Central memory CD4-positive, alpha-beta T cell (primary cell): Measurements from ENCODE around the gene SLC9A7.
A peak's percentile ranks its signal among the peaks of the same experiment; 100 is the strongest.
"Not testable (repeated sequence)": the region's sequence is repeated elsewhere in the genome, so short reads cannot be mapped to it uniquely, and the experiment has no call there.

Source experiments
- DNase-seq: peaks from one replicate; pipeline ENCODE4 v3.0.0; 2022
- total RNA-seq, 3 experiments: gene quantifications; one replicate each; lab custom pipeline; 2026; lab: John Stamatoyannopoulos, UW

SLC9A7 gene
- 11.2 to 52.3 (median 16.2) reads per million in 3 experiments for total RNA-seq

DNA sequence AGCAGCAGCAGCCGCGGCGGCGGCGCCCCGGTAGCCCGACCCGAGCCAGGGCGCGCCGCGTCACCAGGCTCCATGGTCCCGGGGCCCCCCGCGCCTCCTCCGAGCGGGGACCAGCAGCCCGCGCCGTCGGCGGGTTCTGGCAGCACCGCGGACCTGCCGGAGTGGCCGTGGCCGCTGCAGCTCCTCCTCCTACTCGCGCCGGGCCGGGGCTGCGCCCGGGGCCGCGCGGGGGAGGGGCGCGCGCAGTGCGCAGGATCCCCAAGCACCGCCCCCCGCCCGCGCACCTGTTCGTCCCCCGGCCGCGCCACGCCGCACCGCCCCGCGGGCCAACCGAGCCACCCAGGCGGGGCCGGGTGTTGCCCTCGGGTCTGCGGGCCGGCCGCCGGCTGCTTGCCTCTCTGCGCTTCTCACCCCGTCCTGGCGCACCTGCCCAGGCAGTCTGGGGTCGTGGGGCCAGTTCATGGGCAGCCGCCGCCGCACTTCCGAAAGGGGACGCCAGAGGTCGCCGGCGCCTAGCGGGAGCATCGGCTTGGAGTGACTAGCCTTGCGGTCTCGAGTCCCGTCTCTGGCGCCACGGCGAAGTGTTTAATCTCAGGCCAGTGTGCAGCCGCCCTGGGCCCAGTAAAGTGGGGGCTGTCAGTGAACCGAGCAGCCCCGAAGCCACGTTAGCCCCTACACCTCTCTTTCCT is at the start of gene SLC9A7:
Gene SLC9A7 (minus strand): TSS at position 163 of the 689 bp plus-strand sequence. CDS start 89 bp downstream, at position 74.
- DNase-seq, result peak; percentile 67

DNA sequence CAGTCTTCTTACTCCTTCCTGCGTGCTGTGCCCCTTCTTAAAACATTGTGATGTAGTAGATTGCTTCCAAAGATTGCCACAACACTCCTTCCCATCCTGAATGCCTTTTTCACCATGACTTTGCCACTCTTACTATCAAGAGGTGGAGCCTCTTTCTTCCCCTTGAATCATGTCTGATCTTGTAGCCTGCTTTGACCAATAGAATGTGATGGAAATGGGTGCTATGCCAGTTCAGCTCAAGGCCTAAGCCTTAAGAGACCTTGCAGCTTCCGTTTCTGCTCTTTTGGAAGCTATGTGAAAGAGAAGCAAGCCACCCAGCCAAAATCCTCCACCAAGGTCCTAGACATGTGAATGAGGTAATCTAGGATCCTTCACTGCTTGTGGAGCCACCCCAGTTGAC is 46.4 kb upstream of the SLC9A7 start:
- DNase-seq, result no peak

DNA sequence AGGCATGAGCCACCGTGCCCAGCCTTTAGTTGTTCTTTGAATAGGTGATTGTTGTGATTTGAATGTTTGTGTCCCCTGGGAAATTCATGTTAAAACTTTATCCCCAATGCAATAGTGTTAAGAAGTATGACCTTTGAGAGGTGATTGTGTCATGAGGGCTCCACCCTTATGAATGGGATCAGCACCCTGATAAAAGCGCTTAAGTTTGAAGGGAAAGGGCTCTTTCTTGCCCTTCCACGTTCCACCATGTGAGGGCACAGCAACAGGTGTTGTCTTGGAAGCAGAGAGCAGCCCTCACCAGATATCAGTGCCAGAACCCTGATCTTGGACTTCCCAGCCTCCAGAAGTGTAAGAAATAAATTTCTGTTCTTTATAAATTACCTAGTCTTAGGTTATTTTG is 44.2 kb upstream of the SLC9A7 start:
- no peak for DNase-seq

DNA sequence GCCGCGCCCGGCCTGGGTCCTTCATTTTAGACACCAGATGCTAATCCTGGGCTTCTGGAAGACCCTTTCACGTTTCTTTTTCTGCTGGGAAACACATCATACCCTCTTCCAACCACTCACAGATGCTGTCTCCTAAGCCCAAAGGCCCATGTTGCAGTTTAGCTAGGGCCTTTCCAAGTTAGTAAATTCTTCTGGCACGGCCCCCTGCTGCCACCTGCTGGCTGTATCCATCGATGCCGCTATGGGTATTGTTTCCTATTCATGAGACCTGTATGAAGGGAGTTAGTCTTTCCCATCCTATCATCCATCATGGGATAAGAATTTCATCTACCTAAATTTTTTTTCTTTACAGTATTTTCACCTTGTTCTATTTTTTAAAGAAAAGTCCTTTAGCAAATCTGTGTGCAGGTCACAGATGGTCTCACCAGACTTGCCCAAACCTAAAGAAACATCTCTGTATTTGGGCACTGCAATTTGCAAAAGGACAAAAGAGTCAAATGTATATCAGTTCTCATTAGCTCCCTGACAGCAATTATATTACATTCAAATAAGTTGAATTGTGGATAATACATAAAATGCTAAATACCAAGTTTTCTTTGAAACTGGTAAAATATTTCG is 37.8 kb upstream of the SLC9A7 start:
- peak; percentile 52 for DNase-seq

DNA sequence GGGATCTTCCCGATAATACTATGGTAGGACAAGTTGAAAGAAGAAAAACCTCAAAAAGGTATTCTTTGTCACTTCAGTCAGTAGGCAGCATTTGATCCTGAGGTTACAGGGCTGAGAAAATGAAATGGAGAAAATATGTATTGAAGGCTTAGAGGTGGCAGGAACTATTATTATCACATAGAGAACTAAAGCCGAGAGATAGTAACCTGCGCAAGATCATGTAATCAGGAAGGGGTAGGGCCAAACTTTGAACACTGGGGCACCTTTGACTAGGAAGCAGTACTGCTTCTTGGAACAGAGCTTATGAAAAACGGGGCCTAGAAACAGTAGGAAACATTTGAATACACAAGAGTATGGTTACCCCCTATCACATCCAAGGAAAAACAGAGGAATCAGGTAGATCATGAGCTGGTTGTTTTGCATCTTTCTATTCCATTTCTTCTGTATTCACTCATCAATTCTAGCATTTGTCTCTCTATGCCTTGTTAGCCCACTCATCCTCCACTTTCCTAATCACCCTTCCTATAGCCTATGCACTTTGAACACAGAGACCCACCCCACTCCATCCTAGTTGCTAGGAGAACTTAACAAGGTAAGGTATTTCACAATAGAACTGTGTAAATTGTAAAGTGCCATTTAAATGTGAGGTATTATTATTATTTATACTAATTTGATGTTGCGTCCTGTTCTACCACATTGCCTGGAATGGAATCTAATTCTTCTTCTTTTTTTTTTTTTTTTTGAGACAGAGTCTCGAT is 34.6 kb upstream of the SLC9A7 start:
- no peak for DNase-seq

DNA sequence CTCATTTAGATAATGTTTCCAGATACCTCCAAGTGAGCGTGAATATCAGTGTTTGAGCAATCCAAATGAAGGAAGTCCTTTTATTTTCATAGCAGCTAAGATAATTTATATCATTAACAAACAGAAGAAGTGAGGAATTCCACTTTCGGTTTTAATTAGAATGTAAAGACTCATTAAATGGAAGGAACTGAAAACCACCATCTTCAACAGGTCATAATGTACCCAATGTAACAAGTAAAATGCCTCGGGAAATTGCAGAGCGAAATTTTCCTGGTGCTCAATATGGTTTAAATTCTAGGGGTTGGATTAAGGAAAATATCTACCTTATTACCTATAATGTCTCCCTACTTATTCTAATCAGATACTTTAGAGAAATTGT is 33.9 kb upstream of the SLC9A7 start:
- DNase-seq, result no peak

DNA sequence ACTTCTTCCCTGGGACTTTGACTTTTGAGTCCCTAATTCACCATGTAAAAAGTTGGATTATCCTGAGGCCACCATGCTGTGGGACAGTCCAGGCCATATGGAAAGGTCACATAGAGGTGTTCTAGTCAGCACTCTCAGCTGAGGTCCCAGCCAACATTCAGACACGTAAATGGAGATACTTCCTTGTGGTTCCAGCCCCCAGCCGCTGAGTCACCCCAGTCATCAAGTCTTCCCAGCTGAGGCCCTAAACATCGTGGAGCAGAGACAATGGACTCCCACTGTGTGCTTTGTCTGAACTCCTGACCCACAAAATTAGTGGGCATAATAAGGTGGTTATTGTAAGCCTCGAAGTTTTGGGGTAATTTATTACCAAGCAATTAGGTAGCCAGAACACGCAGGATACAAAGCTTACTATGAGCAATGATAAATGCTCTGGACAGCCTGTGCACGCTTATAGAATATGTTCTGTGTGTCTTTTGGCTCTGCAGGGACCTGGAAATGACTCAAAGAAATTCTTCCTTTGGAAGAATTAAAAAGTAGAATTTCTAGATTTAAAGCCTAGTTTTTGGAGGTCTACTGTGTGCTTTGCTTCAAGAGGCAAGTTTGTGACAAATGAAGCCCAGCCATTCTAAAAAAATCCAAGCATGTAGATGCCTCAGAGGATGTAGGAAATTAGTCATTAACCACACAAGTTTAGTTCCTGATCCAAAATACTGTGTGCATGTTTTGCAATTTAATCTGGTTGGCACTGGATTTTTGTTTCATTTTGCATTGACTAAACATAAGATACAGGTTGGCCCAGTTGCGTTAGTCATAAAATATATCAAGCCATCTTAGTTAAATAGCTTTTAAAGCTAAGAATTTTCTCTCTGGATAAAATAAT is 33.2 kb upstream of the SLC9A7 start:
- DNase-seq, result no peak

DNA sequence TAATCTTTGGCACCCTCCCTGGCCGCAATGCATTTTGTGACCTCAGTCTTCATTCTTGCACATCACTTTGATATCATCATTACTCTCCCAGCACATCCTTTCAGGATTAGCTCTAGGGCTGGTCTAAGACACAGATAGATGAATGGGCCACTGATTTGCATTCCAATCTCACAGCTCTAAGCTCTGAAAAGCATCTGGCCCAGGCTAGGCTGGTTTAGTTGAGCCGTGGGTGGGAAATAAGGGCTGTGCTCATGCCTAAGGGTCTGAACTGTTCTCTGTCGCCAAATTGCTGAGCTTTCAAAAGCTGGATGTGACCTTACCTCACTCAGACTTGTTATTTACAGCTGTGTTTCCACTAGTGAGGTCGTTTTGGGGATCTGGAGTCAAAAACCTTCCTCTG is 30.0 kb upstream of the SLC9A7 start:
- no peak for DNase-seq

DNA sequence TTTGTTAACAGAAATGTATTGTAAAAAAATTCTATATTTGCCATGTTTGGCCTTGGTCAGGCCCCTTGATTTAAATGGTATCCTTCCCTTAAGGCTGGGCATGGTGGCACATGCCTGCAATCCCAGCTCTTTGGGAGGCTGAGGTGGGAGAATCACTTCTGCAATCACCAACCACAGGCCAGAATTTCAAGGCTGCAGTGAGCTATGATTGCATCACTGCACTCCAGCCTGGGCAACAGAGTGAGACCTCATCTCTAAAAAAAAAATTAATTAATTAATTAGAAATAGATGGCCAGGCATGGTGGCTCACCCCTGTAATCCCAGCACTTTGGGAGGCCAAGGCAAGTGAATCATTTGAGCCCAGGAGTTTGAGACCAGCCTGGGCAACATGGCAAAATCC is 25.5 kb upstream of the SLC9A7 start:
- not testable (repeated sequence) for DNase-seq

DNA sequence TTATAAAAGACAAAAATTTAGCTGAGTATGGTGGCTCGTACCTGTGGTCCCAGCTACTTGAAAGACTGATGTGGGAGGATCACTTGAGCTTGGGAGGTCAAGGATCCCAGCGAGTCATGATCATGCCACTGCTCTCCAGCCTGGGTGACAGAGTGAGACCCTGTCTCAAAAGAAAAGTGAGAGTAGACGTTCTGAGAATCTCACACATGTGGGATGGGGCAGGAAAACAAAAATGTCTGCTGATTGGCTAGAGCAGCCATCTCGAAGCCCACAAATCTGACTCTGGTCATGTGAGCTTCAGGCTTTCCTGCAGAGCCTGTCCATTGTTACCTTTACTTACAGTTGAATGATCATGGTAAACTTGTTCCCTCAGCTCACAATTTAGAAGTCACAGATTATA is 23.1 kb upstream of the SLC9A7 start:
- DNase-seq, result no peak

DNA sequence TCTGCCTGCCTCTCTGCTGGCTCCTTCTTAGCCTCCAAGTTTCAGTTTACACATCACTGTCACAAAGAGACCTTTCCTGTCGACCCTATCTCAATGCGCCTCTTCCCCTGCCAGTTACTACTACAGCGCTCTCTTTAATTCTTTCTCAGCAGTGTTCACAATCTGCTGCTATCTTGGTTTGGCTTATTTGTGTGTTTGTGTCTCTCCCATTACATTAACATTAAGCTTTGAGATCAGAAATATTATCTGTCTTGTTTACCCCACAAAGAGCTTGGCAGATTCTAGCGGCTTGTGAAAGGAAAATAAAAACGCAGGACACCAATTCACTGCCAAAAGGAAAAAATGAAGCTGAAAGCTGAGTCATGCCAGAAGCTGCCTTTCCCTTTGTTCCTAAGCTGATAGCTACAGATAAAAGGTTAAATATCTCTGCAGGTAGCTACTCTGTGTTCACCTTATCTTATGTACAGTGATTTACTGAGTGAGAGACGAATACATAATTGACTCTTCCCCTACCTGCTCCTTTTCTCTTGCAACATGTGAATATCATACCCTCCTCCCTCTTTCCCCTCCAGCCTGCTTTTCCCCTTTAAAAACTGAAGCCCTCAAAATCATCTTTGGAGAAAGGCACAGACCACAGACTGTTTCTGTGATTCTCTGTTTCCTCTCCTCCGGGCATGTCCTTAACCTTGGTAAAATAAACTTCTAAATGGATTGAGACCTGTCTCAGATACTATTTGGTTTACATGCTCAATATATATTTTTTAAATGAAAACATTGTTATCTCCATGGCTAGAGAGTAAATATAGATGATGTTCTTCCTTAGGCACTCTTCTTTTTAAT is 19.3 kb upstream of the SLC9A7 start:
- no peak for DNase-seq

DNA sequence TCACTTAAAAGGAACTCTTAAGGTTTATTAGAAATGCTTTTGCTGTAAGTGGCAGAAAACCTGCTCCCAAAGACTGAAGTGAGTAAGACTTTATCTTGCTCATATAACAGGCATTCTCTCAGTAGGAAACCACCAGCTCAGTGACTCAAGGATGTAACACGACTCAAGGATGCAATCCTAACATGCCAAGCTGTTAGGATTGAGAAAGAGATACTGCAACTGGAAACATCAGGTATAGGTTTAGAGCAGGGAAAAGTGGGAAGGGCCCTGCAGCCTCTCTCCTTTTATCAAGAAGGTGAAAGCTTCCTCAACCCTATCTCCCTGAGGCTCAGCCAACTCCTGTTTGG is 11.9 kb upstream of the SLC9A7 start:
- no peak for DNase-seq

DNA sequence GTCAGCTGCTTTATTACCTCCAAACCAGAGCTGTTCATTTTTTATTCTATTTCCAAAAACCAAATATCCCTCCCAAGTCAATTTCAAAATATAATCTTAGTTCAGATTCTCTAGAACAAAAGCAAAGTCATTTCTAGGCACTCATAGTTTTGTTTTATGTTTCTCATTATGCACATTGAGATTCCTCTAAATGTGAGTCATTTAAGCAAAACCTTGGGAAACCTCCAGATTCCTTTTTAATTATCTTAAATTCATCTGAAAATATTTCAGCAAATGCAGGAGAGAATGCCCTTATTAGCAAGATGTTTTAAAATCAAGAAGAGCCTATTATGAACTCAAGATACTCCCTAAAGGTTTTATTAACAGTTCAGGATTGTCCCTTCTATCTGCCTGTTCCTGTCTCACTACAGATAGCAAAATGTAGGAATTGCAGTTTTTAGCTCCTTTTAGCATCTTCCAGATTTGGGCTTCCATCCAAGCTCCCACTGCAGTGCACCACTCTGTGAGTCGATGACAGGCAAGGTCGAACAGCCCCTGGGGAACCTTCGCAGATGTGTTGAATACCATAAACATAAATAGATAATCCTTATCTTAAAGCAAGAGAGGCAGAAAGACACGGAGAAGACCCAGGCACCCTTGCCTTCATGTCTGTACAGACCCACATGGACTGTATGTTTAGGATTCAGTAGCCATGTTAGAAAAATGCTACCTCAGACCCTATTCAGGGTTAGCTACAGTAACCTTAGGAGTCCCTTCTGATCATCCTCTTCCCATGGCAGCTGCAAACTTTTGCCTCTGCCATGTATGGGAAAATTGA is 11.3 kb upstream of the SLC9A7 start:
- DNase-seq, result no peak

DNA sequence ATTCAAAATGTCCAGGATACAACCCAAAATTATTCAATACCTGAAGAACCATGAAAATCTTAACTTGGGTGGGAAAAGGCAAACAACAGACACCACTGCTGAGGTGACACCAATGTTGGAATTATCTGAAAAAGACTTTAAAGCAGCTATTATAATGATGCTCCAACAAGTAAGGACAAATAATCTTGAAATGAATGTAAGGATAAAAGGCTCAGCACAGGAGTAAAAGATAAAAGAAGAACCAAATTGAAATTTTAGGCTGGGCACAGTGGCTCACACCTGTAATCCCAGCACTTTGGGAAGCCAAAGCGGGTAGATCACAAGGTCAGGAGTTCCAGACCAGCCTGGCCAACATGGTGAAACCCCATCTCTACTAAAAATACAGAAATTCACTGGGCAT is 4.0 kb upstream of the SLC9A7 start:
- DNase-seq, result no peak

DNA sequence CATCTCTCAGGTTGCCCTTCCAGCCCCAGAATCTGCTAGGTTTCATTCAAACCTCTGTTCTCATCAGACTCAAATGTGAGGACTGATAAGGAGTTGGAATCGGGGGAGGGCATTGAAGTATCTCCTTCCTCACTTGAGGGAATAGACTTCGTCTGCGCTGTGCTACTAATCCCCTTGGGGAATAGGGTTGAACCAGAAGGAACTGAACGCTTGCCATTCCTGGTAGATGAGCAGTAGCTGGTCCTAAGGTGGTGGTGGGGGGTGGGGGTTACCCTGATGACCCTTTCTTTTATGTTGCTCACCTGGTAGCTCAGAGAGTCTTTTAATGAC is 692 bp upstream of the SLC9A7 start:
- DNase-seq, result no peak

DNA sequence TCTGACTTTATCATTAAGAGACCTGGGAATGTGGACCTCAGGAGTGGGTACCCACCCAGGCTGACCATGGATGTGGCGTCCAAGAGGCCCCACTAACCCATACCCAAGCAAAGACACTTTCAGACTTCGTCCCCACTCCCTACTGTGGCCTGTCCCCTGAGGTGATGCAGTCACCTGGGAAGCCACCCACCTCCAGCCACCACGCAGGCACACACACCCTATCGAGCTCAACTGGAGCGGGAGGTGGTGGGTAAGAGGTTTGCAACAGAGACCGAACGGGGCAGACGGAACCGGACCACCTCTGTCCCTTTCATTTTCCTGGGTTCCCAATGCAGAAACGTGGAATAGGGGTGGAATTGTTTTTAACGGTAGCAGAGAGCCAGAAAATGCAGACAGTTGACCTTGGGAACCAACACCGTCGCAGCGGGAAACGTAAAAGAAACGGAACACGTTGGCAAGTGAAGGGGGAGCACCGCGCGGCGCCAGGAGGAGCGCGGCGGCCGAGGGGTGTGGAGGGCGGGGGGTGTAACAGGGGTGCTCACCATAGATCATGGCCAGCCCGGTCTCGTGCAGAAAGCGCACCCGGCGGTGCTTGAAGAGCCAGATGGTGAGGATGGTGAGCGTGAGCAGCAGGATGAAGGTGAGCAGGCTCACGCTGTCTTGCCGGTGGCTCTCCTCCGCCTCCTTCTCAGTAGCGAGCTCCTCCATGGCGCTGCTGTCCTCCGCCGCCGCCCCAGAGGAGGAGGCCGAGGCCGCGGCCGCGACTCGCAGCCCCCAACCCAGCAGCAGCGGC is 559 bp downstream of the SLC9A7 start:
- no peak for DNase-seq

DNA sequence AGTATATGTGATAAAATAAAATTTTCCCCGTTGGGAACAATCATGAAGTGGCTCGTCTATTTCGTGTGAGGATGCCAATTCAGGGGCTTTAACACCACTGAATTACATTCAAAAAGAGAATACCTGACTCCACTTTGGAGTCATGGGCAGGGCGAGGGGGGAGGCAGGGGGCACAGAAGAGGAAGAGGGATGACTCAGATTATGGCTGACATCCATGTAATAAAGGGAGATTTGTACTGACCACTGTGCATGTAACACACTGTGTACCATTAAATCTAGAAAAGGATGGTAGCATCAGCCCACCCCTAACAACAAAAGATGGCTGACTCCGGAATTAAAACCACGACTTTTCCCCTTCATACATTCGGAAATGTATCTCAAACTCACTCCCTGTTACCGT is 1.3 kb downstream of the SLC9A7 start:
- DNase-seq, result no peak

DNA sequence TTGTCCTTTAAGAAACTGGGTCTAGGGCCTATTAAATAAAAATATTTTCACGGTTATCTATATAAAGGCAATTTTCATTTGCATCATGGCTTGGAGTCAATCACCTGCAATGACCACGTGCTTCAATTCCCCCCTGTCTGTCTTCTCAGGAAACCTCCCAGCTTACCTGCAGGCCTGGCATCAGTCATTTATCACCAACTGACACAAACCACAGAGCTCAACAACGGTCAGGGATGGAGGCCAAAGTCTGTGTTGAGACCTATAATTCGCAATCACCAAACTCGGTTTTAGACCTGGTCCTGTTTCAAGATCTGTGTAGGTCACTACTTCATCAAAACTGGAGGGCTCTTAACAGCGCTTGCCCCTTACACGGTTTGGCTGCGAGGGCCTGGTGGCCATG is 1.9 kb downstream of the SLC9A7 start:
- DNase-seq, result no peak

DNA sequence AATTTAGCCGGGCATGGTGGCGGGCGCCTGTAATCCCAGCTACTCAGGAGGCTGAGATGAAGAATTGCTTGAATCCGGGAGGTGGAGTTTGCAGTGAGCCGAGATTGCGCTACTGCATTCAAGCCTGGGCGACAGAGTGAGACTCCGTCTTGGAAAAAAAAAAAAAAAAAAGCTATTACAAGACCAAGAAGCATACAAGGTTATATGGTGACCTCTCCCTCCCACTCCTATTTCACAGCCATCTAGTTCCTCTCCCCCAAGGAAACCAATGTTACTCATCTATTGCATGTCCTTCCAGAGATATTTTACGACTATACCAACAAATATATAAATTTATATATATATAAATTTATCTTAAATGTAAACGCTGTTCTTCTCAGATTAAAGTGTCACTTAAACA is 3.2 kb downstream of the SLC9A7 start:
- DNase-seq, result no peak

DNA sequence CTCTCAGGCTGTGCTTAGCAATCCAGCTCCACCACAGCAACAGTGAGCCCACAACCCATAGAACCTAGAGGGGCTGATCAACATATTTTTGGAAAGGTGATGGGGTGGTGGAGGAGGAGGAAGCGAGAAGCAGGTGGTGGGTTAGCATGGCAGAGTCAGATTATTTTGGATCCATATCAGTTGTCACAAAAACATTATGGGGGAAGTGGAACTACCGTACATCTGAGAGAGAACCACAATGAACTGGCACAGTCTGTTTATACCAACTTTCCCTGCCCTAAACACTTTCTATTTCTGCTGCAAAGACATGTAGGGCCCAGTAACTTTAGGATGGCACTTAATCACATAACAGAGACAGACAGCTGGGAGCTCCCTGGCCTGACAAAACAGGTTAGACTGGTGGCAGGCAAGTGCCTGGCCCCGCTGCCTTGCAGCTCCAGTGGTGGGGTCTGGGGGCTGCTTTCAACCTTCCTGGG is 4.3 kb downstream of the SLC9A7 start:
- no peak for DNase-seq
